Measurements from ENCODE around the gene GPR143.
"Not testable (repeated sequence)": the region's sequence is repeated elsewhere in the genome, so short reads cannot be mapped to it uniquely, and the experiment has no call there.

GPR143 gene

DNA sequence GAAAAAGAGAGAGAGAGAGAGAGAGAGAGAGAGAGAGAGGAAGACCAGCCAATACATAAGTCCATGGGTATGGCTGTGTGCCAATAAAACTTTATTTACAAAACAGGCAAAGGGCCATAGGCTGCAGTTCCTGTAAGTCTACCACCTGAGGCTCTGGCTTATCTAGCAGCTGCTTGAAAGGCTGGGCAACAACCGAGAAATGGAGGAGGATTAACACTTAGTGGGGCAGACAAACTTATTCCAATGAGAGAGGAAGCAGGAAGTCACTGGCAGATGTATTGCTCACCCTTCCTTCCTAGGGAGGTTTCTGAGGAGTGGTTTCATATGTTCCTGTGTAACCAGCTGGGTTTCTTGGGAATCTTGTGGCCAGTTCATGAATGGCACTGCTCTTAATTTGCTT, 4.7 kb upstream of the GPR143 start:
- no peaks in the 10 kb centered on the region for H4K20me1 ChIP-seq (ENCODE audit: insufficient read depth, low read length, poor library complexity, severe bottlenecking)
- no peak overlapping the region for H2AFZ ChIP-seq (ENCODE audit: low read length)
- no peak overlapping the region for H3K4me3 ChIP-seq (ENCODE audit: low read length, poor library complexity, severe bottlenecking)
- peaks cover 3% of the 10 kb centered on the region for H3K27me3 ChIP-seq (ENCODE audit: insufficient read depth, low read length, poor library complexity, severe bottlenecking)
- H3K79me2 ChIP-seq (ENCODE audit: insufficient read depth, low read length): no peaks in the 10 kb centered on the region
- H3K9me2 ChIP-seq (replicated peaks; ENCODE audit: low read depth, low read length): no peaks in the 10 kb centered on the region
- no peaks in the 10 kb centered on the region for H3K9me3 ChIP-seq (ENCODE audit: insufficient read depth, low read depth, low read length)
- no peak for TF ChIP-seq EZH2phosphoT487 (IDR thresholded peaks at IDR 0.05; ENCODE audit: borderline replicate concordance)
- TF ChIP-seq, protein P1, sequence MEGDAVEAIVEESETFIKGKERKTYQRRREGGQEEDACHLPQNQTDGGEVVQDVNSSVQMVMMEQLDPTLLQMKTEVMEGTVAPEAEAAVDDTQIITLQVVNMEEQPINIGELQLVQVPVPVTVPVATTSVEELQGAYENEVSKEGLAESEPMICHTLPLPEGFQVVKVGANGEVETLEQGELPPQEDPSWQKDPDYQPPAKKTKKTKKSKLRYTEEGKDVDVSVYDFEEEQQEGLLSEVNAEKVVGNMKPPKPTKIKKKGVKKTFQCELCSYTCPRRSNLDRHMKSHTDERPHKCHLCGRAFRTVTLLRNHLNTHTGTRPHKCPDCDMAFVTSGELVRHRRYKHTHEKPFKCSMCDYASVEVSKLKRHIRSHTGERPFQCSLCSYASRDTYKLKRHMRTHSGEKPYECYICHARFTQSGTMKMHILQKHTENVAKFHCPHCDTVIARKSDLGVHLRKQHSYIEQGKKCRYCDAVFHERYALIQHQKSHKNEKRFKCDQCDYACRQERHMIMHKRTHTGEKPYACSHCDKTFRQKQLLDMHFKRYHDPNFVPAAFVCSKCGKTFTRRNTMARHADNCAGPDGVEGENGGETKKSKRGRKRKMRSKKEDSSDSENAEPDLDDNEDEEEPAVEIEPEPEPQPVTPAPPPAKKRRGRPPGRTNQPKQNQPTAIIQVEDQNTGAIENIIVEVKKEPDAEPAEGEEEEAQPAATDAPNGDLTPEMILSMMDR (conservative IDR thresholded peaks at IDR 0.05; ENCODE audit: low read length): no peak
- no peaks in the 10 kb centered on the region for H3K36me3 ChIP-seq (ENCODE audit: insufficient read depth, low read length)
- H3K9ac ChIP-seq (ENCODE audit: low read depth, low read length, poor library complexity, severe bottlenecking): no peak overlapping the region
- no peak overlapping the region for H3K4me2 ChIP-seq (ENCODE audit: low read depth, low read length, poor library complexity, severe bottlenecking)
- peaks cover 10% of the 10 kb centered on the region for H3K4me1 ChIP-seq (ENCODE audit: insufficient read depth, low read length, poor library complexity, severe bottlenecking)
- H3F3A ChIP-seq (ENCODE audit: low read depth): no peaks in the 10 kb centered on the region

DNA sequence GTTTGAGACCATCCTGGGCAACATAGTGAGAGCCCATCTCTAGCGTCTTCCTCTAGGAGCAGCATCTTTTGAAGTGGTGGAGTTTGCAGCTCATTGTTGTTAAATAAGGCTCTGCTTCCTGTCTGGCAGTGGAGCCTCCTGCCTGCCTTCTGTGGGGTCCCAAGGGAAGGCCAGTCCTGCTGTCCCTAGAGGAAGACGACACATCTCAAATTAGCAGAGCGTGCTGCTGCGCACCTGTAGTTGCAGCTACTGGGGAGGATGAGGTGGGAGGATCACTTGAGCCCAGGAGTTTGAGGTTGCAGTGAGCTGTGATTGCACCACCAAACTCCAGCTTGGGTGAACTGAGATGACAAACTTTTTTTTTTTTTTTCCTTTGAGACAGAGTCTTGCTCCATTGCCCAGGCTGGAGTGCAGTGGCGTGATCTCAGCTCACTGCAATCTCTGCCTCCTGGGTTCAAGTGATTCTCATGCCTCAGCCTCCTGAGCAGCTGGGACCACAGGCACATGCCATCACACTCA, 2.7 kb upstream of the GPR143 start:
- not testable (repeated sequence) for H3K79me2 ChIP-seq (ENCODE audit: insufficient read depth, low read length); H3K9me3 ChIP-seq (ENCODE audit: insufficient read depth, low read depth, low read length); H3K4me3 ChIP-seq (ENCODE audit: low read length, poor library complexity, severe bottlenecking); H3K9ac ChIP-seq (ENCODE audit: low read depth, low read length, poor library complexity, severe bottlenecking); H4K20me1 ChIP-seq (ENCODE audit: insufficient read depth, low read length, poor library complexity, severe bottlenecking); H3K9me2 ChIP-seq (replicated peaks; ENCODE audit: low read depth, low read length); H2AFZ ChIP-seq (ENCODE audit: low read length); H3K27me3 ChIP-seq (ENCODE audit: insufficient read depth, low read length, poor library complexity, severe bottlenecking); H3F3A ChIP-seq (ENCODE audit: low read depth); H3K36me3 ChIP-seq (ENCODE audit: insufficient read depth, low read length)
- Histone ChIP-seq H3K4me2 (ENCODE audit: low read depth, low read length, poor library complexity, severe bottlenecking) (peak overlapping the region; percentile 54), H3K4me1 (ENCODE audit: insufficient read depth, low read length, poor library complexity, severe bottlenecking) (peaks cover 10% of the 10 kb centered on the region)

DNA sequence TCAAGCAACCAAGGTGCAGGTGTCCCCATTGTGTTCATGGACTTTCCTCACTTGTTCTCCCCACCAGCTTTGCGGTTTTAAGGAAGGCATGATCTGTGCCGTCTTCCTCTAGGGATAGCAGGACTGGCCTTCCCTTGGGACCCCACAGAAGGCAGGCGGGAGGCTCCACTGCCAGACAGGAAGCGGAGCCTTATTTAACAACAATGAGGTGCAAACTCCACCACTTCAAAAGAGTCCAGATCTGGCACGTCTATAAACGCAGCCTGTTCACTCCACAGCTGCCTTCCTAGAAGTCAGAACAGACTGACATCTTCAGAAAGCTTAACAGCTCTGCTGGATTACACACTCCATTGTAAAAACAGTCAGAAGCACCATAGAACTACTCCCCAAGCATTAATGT, 1.7 kb upstream of the GPR143 start:
- no peak overlapping the region for H3K9ac ChIP-seq (ENCODE audit: low read depth, low read length, poor library complexity, severe bottlenecking)
- no peaks in the 10 kb centered on the region for H3K9me3 ChIP-seq (ENCODE audit: insufficient read depth, low read depth, low read length)
- no peaks in the 10 kb centered on the region for H3K9me2 ChIP-seq (replicated peaks; ENCODE audit: low read depth, low read length)
- no peaks in the 10 kb centered on the region for H3K79me2 ChIP-seq (ENCODE audit: insufficient read depth, low read length)
- no peak overlapping the region for H3K4me3 ChIP-seq (ENCODE audit: low read length, poor library complexity, severe bottlenecking)
- no peaks in the 10 kb centered on the region for H3K36me3 ChIP-seq (ENCODE audit: insufficient read depth, low read length)
- H3K4me1 ChIP-seq (ENCODE audit: insufficient read depth, low read length, poor library complexity, severe bottlenecking): peaks cover 10% of the 10 kb centered on the region
- no peaks in the 10 kb centered on the region for H3F3A ChIP-seq (ENCODE audit: low read depth)
- peak overlapping the region; percentile 54 for H3K4me2 ChIP-seq (ENCODE audit: low read depth, low read length, poor library complexity, severe bottlenecking)
- no peak overlapping the region for H2AFZ ChIP-seq (ENCODE audit: low read length)
- TF ChIP-seq EZH2phosphoT487 (IDR thresholded peaks at IDR 0.05; ENCODE audit: borderline replicate concordance): no peak
- TF ChIP-seq, protein P1 (conservative IDR thresholded peaks at IDR 0.05; ENCODE audit: low read length): no peak
- no peaks in the 10 kb centered on the region for H4K20me1 ChIP-seq (ENCODE audit: insufficient read depth, low read length, poor library complexity, severe bottlenecking)
- H3K27me3 ChIP-seq (ENCODE audit: insufficient read depth, low read length, poor library complexity, severe bottlenecking): no peaks in the 10 kb centered on the region

DNA sequence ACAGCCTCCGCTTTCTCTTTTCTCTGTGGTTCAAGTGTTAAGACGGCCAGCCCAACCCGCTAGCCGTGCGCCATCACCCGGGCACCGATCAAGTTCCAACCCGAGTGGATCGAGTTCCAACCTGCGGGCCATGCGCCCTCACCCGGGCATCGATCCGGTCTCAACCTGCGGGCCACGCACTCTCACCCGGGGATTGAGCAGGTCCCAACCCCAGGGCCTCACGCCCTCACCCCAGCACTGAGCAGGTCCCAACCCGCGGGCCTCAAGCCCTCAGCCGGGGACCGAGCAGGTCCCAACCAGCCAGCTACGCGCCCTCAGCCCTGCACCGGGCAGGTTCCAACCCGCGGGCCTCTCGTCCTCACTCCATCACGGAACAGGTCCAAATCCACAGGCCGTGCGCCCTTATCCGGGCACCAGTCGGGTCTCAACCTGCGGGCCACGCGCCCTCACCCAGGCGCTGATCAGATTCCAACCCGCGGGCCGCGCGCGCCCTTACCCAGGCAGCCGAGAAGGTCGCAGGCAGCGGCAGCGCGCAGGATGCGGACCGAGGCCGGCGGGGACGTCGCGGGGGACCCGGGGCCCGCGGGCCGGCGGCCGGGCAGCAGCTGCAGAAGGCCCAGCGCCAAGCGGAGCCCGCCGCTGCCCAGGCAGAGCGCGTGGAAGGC, 443 bp downstream of the GPR143 start:
- H2AFZ ChIP-seq (ENCODE audit: low read length): no peak overlapping the region
- H3K9ac ChIP-seq (ENCODE audit: low read depth, low read length, poor library complexity, severe bottlenecking): no peak overlapping the region
- H3K4me2 ChIP-seq (ENCODE audit: low read depth, low read length, poor library complexity, severe bottlenecking): no peak overlapping the region
- no peaks in the 10 kb centered on the region for H4K20me1 ChIP-seq (ENCODE audit: insufficient read depth, low read length, poor library complexity, severe bottlenecking)
- peaks cover 10% of the 10 kb centered on the region for H3K4me1 ChIP-seq (ENCODE audit: insufficient read depth, low read length, poor library complexity, severe bottlenecking)
- TF ChIP-seq, protein P1 (conservative IDR thresholded peaks at IDR 0.05; ENCODE audit: low read length): no peak
- TF ChIP-seq EZH2phosphoT487 (IDR thresholded peaks at IDR 0.05; ENCODE audit: borderline replicate concordance): no peak
- H3K79me2 ChIP-seq (ENCODE audit: insufficient read depth, low read length): no peaks in the 10 kb centered on the region
- H3K27me3 ChIP-seq (ENCODE audit: insufficient read depth, low read length, poor library complexity, severe bottlenecking): no peaks in the 10 kb centered on the region
- H3K9me2 ChIP-seq (replicated peaks; ENCODE audit: low read depth, low read length): no peaks in the 10 kb centered on the region
- H3K9me3 ChIP-seq (ENCODE audit: insufficient read depth, low read depth, low read length): no peaks in the 10 kb centered on the region
- no peaks in the 10 kb centered on the region for H3F3A ChIP-seq (ENCODE audit: low read depth)
- no peak overlapping the region for H3K4me3 ChIP-seq (ENCODE audit: low read length, poor library complexity, severe bottlenecking)
- H3K36me3 ChIP-seq (ENCODE audit: insufficient read depth, low read length): no peaks in the 10 kb centered on the region
